Neuronal stem cell (in vitro differentiated cells): ENCODE measurements around the gene COMMD1.

Experiments
- DNase-seq: peaks from one replicate; pipeline ENCODE4 v3.0.0-alpha.2; 2013; ENCODE audit warnings: low spot score
- H2AFZ ChIP-seq: one replicate; pipeline ENCODE4 v1.6.1; 2013; ENCODE audit warnings: mild to moderate bottlenecking, low read length, inconsistent platforms
- H2AK5ac ChIP-seq: 2 replicates; pipeline ENCODE4 v1.6.1; 2013; ENCODE audit warnings: low read depth, mild to moderate bottlenecking, inconsistent platforms, low read length, moderate library complexity, mixed read lengths
- H2BK120ac ChIP-seq: 2 replicates; pipeline ENCODE4 v1.6.1; 2013; ENCODE audit warnings: low read depth, mild to moderate bottlenecking, inconsistent platforms, low read length, moderate library complexity, mixed read lengths
- H2BK12ac ChIP-seq: one replicate; pipeline ENCODE4 v1.6.1; 2013; ENCODE audit warnings: low read length, inconsistent platforms
- H2BK15ac ChIP-seq: 2 replicates; pipeline ENCODE4 v1.6.1; 2013; ENCODE audit warnings: mild to moderate bottlenecking, low read length, inconsistent platforms, mixed read lengths
- H2BK5ac ChIP-seq: one replicate; pipeline ENCODE4 v1.6.1; 2013; ENCODE audit warnings: inconsistent platforms, mild to moderate bottlenecking, low read length, moderate library complexity
- H3K14ac ChIP-seq: one replicate; pipeline ENCODE4 v1.6.1; 2013; ENCODE audit warnings: low read length, inconsistent platforms
- H3K18ac ChIP-seq: 2 replicates; pipeline ENCODE4 v1.6.1; 2013; ENCODE audit warnings: low read length, inconsistent platforms
- H3K23ac ChIP-seq: 2 replicates; pipeline ENCODE4 v1.6.1; 2013; ENCODE audit warnings: low read depth, mild to moderate bottlenecking, mixed read lengths, low read length, inconsistent platforms; ENCODE audit not compliant: poor library complexity
- H3K27ac ChIP-seq: replicated peaks from 3 replicates; pipeline ENCODE4 v1.5.1; 2013; ENCODE audit warnings: low read length, inconsistent platforms
- H3K27me3 ChIP-seq, 3 experiments: 2 replicates each; pipeline ENCODE4 v1.6.1; 2013; ENCODE audit warnings: low read length in 3 of 3, mild to moderate bottlenecking in 2 of 3, inconsistent platforms in 1 of 3, low read depth in 1 of 3, mixed read lengths in 1 of 3, moderate library complexity in 1 of 3; ENCODE audit not compliant: control insufficient read depth in 3 of 3, insufficient read depth in 3 of 3
- H3K36me3 ChIP-seq, 2 donors: replicated peaks in 1 of 2; 2 replicates each; pipeline ENCODE4 v1.6.1; 2013; ENCODE audit warnings: low read length in 2 of 2; ENCODE audit not compliant: control insufficient read depth in 2 of 2, insufficient read depth in 2 of 2
- H3K4ac ChIP-seq: 2 replicates; pipeline ENCODE4 v1.6.1; 2013; ENCODE audit warnings: inconsistent platforms, mild to moderate bottlenecking, low read length, moderate library complexity
- H3K4me1 ChIP-seq, 2 donors: 1 replicate in 1 of 2; 2 replicates in 1 of 2; pipeline ENCODE4 v1.6.1; 2013; ENCODE audit warnings: low read length in 2 of 2, low read depth in 1 of 2; ENCODE audit not compliant: control insufficient read depth in 2 of 2, insufficient read depth in 1 of 2
- H3K4me2 ChIP-seq: one replicate; pipeline ENCODE4 v1.6.1; 2013; ENCODE audit warnings: mild to moderate bottlenecking, low read length, inconsistent platforms; ENCODE audit not compliant: insufficient read depth, poor library complexity, severe bottlenecking
- H3K4me3 ChIP-seq, 2 donors: 2 replicates each; pipeline ENCODE4 v1.5.1; 2013; ENCODE audit warnings: low read length in 2 of 2, mild to moderate bottlenecking in 2 of 2, inconsistent platforms in 1 of 2, moderate library complexity in 1 of 2
- H3K79me1 ChIP-seq: one replicate; pipeline ENCODE4 v1.6.1; 2013; ENCODE audit warnings: low read depth, mild to moderate bottlenecking, inconsistent platforms, low read length, moderate library complexity
- H3K9ac ChIP-seq: one replicate; pipeline ENCODE4 v1.6.1; 2013; ENCODE audit warnings: mild to moderate bottlenecking, low read depth, low read length, inconsistent platforms; ENCODE audit not compliant: poor library complexity
- H3K9me3 ChIP-seq, 2 donors: replicated peaks in 1 of 2; 2 replicates each; pipeline versions ENCODE3 to v1.6.1; 2013; ENCODE audit warnings: low read length in 2 of 2, mild to moderate bottlenecking in 2 of 2, inconsistent platforms in 1 of 2, low read depth in 1 of 2, mixed read lengths in 1 of 2, moderate library complexity in 1 of 2; ENCODE audit not compliant: control insufficient read depth in 2 of 2, insufficient read depth in 1 of 2
- H4K8ac ChIP-seq: one replicate; pipeline ENCODE4 v1.6.1; 2013; ENCODE audit warnings: low read depth, mild to moderate bottlenecking, inconsistent platforms, low read length, moderate library complexity
- H4K91ac ChIP-seq: one replicate; pipeline ENCODE4 v1.6.1; 2013; ENCODE audit warnings: low read length, low read depth, mild to moderate bottlenecking, inconsistent platforms; ENCODE audit not compliant: poor library complexity
- WGBS, 2 donors: extraction: QIAGEN DNeasy Blood & Tissue Kit; methylation state at CpG; one replicate each; pipeline ENCODE4 v1.1.7; 2013; ENCODE audit warnings: missing lambda C conversion rate in 2 of 2, mixed read lengths in 1 of 2; ENCODE audit not compliant: insufficient read length in 2 of 2, insufficient replicate concordance in 1 of 2; ENCODE audit errors: extremely low coverage in 2 of 2; 5-methylcytosine and 5-hydroxymethylcytosine counted together

The COMMD1 gene

DNA sequence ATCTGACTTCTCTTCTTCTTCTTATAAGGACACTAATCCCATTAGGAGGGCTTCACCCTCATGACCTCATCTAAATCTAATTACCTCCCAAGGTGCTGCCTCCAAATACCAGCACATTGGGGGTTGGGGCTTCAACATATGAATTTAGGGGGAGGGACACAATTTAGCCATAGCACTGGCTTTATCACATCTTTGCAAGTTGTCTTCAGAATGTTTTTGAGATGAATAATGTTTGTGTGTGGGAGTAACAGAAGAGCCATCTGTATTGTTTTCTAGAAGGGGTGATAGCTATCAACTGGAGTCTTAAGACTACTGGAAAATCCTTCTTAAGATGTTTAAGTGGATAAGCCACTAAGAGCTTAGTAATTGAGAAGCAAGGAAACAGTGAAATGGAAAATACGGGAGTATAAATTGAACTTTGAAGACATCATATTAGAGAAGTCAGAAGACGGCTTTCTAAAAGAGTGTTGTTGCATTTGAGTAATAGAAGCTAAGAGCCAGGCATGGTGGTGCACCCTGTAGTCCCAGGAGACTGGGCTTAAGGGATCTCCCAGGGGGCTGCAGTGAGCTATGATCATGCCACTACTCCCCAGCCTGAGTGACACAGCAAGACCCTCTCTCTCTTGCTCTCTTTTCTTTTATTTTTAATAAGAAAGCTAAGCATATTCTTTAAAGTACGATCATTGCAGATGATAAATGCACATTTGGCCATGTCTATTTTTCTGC, 257.8 kb downstream of the COMMD1 start:
- Histone ChIP-seq H3K4ac (no peak overlapping the region), H3K4me1 (no peaks in the 10 kb centered on the region), H4K8ac (no peak overlapping the region), H2BK12ac (no peak overlapping the region), H3K9me3 (no peaks in the 10 kb centered on the region), H2BK5ac (no peak overlapping the region), H2AK5ac (no peak overlapping the region), H2BK120ac (no peak overlapping the region), H3K4me3 (no peak overlapping the region), H3K4me2 (no peak overlapping the region), H3K9ac (no peak overlapping the region), H3K79me1 (no peaks in the 10 kb centered on the region), H4K91ac (no peak overlapping the region), H3K18ac (no peak overlapping the region), H3K27me3 (peaks cover 0 to 4% (median 0%) of the 10 kb centered on the region in 3 experiments), H2BK15ac (no peak overlapping the region), H3K36me3 (no peaks in the 10 kb centered on the region), H2AFZ (no peak overlapping the region), H3K23ac (no peak overlapping the region), H3K14ac (no peak overlapping the region), H3K27ac (no peak overlapping the region)
- no peak for DNase-seq
- no CpG with 5 or more reads among the region's 3 CpGs for WGBS, 2 donors

GRCh38 chr2:62163834-62164233, 258.4 kb downstream of the COMMD1 start:
- Histone ChIP-seq H3K79me1 (no peaks in the 10 kb centered on the region), H3K27ac (no peak overlapping the region)
- WGBS, 2 donors: no CpG with 5 or more reads among the region's 2 CpGs

GRCh38 chr2:62175728-62176127, 270.3 kb downstream of the COMMD1 start:
- H3K36me3 ChIP-seq: no peaks in the 10 kb centered on the region
- H2BK5ac ChIP-seq: no peak overlapping the region
- H4K8ac ChIP-seq: no peak overlapping the region
- H3K14ac ChIP-seq: no peak overlapping the region
- H3K4ac ChIP-seq: no peak overlapping the region
- no peak overlapping the region for H3K23ac ChIP-seq
- no peak overlapping the region for H3K9ac ChIP-seq
- no peaks in the 10 kb centered on the region for H3K9me3 ChIP-seq
- no peak overlapping the region for H2AK5ac ChIP-seq
- no peak overlapping the region for H2BK12ac ChIP-seq
- H3K4me2 ChIP-seq: no peak overlapping the region
- no peaks in the 10 kb centered on the region for H3K79me1 ChIP-seq
- H3K4me3 ChIP-seq: no peak overlapping the region
- no peak overlapping the region for H4K91ac ChIP-seq
- H3K4me1 ChIP-seq: peaks cover 0 to 14% of the 10 kb centered on the region in 2 donors
- no peak for DNase-seq
- H3K18ac ChIP-seq: no peak overlapping the region
- no peak overlapping the region for H2BK15ac ChIP-seq
- no peaks in the 10 kb centered on the region for H3K27me3 ChIP-seq
- H3K27ac ChIP-seq: no peak overlapping the region
- peak overlapping the region; percentile 61 for H2AFZ ChIP-seq
- no CpG with 5 or more reads among the region's 4 CpGs for WGBS, 2 donors
- H2BK120ac ChIP-seq: no peak overlapping the region

More at GRCh38 chr2:62163834-62164233, 258.4 kb downstream of the COMMD1 start:
- H3K4me2 ChIP-seq: no peak overlapping the region
- no peaks in the 10 kb centered on the region for H3K4me1 ChIP-seq
- H3K4me3 ChIP-seq: no peak overlapping the region
- no peak for DNase-seq
- no peak overlapping the region for H4K8ac ChIP-seq
- H3K18ac ChIP-seq: no peak overlapping the region
- peaks cover 0 to 4% (median 0%) of the 10 kb centered on the region in 3 experiments for H3K27me3 ChIP-seq
- no peak overlapping the region for H3K14ac ChIP-seq
- H3K23ac ChIP-seq: no peak overlapping the region
- no peak overlapping the region for H2AK5ac ChIP-seq
- H2BK12ac ChIP-seq: no peak overlapping the region
- H3K4ac ChIP-seq: no peak overlapping the region
- no peak overlapping the region for H2AFZ ChIP-seq
- H2BK120ac ChIP-seq: no peak overlapping the region
- H2BK15ac ChIP-seq: no peak overlapping the region
- no peak overlapping the region for H3K9ac ChIP-seq
- H3K9me3 ChIP-seq: no peaks in the 10 kb centered on the region
- H3K36me3 ChIP-seq: no peaks in the 10 kb centered on the region
- H4K91ac ChIP-seq: no peak overlapping the region
- H2BK5ac ChIP-seq: no peak overlapping the region

- Histone ChIP-seq H3K36me3 (no peaks in the 10 kb centered on the region), H2AFZ (no peak overlapping the region), H3K18ac (no peak overlapping the region), H3K9ac (no peak overlapping the region), H2BK15ac (no peak overlapping the region), H3K4me1 (peaks cover 3 to 21% of the 10 kb centered on the region in 2 donors), H2AK5ac (no peak overlapping the region), H3K4me2 (no peak overlapping the region), H3K23ac (no peak overlapping the region), H4K91ac (no peak overlapping the region), H3K4me3 (no peak overlapping the region), H3K9me3 (no peaks in the 10 kb centered on the region), H2BK120ac (no peak overlapping the region), H3K4ac (no peak overlapping the region), H4K8ac (no peak overlapping the region), H3K14ac (no peak overlapping the region), H2BK5ac (no peak overlapping the region), H3K27me3 (no peaks in the 10 kb centered on the region), H3K27ac (no peak overlapping the region), H2BK12ac (no peak overlapping the region), H3K79me1 (no peaks in the 10 kb centered on the region)
- DNase-seq: no peak
Measured at GRCh38 chr2:62176801-62177200, 271.3 kb downstream of the COMMD1 start.
